ENCODE results near the gene CFH. TPM values are rescaled to one million over a fixed set of nuclear protein-coding genes. Genes with fewer than 3 reads are reported as not detected.

Gene CFH
- total and polyA plus RNA-seq, 2 donors (not counting 3 experiments of a cell fraction or from before 2014, with no cell fraction given) = 20.7 to 25.3 TPM

DNA sequence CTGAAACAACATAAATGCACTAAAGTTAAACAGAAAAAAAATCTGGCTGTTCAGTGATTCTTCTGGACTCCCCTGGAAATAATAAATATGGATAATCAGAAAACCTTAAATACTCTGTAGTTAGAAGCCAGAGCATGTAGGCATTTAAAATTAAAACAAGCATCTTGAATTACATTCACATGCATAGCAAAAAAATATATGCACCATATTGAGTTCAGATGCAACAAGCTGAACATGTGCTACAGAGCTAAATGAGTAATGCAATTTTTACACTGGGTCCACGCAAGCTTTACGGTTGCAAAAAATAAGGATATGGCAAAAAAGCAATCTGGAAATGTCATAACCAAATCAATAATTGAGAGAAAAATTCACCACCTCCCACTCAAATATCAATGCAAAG, 32.1 kb upstream of the CFH start:
- intact Hi-C loops (cut with micrococcal nuclease) = no loop called here
- Histone ChIP-seq H3K4me1 (ENCODE audit: control insufficient read depth, extremely low read depth, insufficient read depth, low read length) (no peaks in the 10 kb centered on the region), H3K4me2 (ENCODE audit: insufficient read depth, low read length) (no peak overlapping the region), H3K27ac (ENCODE audit: insufficient read depth, low read depth, low read length) (no peak overlapping the region), H3K27me3 (ENCODE audit: control insufficient read depth in 2 of 2, insufficient read depth in 2 of 2, low read length in 2 of 2) (no peaks in the 10 kb centered on the region), H3K79me2 (ENCODE audit: control insufficient read depth, insufficient read depth, low read length) (no peaks in the 10 kb centered on the region), H3K9ac (replicated peaks; ENCODE audit: extremely low read depth, insufficient read depth, low read length) (no peak overlapping the region), H2AFZ (ENCODE audit: low read depth, low read length) (no peak overlapping the region), H4K20me1 (replicated peaks; ENCODE audit: control insufficient read depth, extremely low read depth, insufficient read depth, low read length) (no peaks in the 10 kb centered on the region), H3K36me3 (ENCODE audit: control insufficient read depth in 2 of 2, extremely low read depth in 1 of 2, insufficient read depth in 2 of 2, low read length in 2 of 2) (no peaks in the 10 kb centered on the region), H3K4me3 (replicated peaks in 1 of 3; ENCODE audit: insufficient read depth in 1 of 3, low read depth in 1 of 3, low read length in 3 of 3) (no peak overlapping the region), H3K9me1 (replicated peaks; ENCODE audit: control insufficient read depth, extremely low read depth, insufficient read depth, low read length) (no peaks in the 10 kb centered on the region), H3K9me3 (replicated peaks; ENCODE audit: control insufficient read depth, insufficient read depth, low read length) (no peaks in the 10 kb centered on the region)
- FAIRE-seq (no peak), DNase-seq (ENCODE audit: low read depth, low spot score) (no peak)
- TF ChIP-seq POLR2AphosphoS5 (IDR thresholded peaks at IDR 0.05; ENCODE audit: insufficient read depth, low read depth, low read length) (no peak), POLR2A (IDR thresholded peaks at IDR 0.05; ENCODE audit: low read depth, low read length) (no peak), GATA2 (IDR thresholded peaks at IDR 0.05; ENCODE audit: insufficient read depth, insufficient read length, low read depth, low read length) (no peak), JUN (IDR thresholded peaks at IDR 0.05; ENCODE audit: borderline replicate concordance, insufficient read depth, insufficient read length, low read depth) (no peak), FOS (IDR thresholded peaks at IDR 0.05; ENCODE audit: borderline replicate concordance, insufficient read depth, low read length) (no peak), MYC (IDR thresholded peaks at IDR 0.05; ENCODE audit: low read depth, low read length) (no peak), EZH2 (IDR thresholded peaks at IDR 0.05; ENCODE audit: borderline replicate concordance, low read depth, low read length, severe bottlenecking) (no peak)
- TF ChIP-seq, protein P1, sequence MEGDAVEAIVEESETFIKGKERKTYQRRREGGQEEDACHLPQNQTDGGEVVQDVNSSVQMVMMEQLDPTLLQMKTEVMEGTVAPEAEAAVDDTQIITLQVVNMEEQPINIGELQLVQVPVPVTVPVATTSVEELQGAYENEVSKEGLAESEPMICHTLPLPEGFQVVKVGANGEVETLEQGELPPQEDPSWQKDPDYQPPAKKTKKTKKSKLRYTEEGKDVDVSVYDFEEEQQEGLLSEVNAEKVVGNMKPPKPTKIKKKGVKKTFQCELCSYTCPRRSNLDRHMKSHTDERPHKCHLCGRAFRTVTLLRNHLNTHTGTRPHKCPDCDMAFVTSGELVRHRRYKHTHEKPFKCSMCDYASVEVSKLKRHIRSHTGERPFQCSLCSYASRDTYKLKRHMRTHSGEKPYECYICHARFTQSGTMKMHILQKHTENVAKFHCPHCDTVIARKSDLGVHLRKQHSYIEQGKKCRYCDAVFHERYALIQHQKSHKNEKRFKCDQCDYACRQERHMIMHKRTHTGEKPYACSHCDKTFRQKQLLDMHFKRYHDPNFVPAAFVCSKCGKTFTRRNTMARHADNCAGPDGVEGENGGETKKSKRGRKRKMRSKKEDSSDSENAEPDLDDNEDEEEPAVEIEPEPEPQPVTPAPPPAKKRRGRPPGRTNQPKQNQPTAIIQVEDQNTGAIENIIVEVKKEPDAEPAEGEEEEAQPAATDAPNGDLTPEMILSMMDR (IDR thresholded peaks at IDR 0.05; ENCODE audit: extremely low read depth in 1 of 2, insufficient read depth in 1 of 2, low read depth in 1 of 2, low read length in 2 of 2) = no peak
- TF ChIP-seq, protein P2, sequence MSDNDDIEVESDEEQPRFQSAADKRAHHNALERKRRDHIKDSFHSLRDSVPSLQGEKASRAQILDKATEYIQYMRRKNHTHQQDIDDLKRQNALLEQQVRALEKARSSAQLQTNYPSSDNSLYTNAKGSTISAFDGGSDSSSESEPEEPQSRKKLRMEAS (IDR thresholded peaks at IDR 0.05; ENCODE audit: insufficient read depth, insufficient read length) = no peak
- dilution Hi-C loops (cut with MboI; ENCODE audit: extremely low pct_ligation_motif_present, low sequenced_read_pairs) = no loop called here
- BruUV-seq (replicated peaks) = no TSS peak
- POLR2A ChIA-PET = no interaction called here
- CTCF ChIA-PET = interaction anchor here (1.3 to 1.4 kb wide), 2 partner anchors 41 to 247 kb away, joined by 5 read pairs; no protein-coding TSS in a partner anchor

Data from endothelial cell of umbilical vein (primary cell).